ENCODE data around the gene MCM9.

MCM9 gene

GRCh38 chr6:118931436-118931835, 3.5 kb downstream of the MCM9 start:
- Histone ChIP-seq H3K27me3 (ENCODE audit: insufficient read depth, low read length, poor library complexity) (no peaks in the 10 kb centered on the region), H3K79me2 (ENCODE audit: control insufficient read depth, insufficient read depth, low read length) (peaks cover 2% of the 10 kb centered on the region), H2BK15ac (replicated peaks; ENCODE audit: low read depth) (no peak overlapping the region)

GRCh38 chr6:118930680-118931079, 4.3 kb downstream of the MCM9 start:
- Histone ChIP-seq H3K79me1 (ENCODE audit: low read length) (no peaks in the 10 kb centered on the region), H3K36me3 (ENCODE audit: control insufficient read depth, insufficient read depth, low read length) (peaks cover 2% of the 10 kb centered on the region), H3K18ac (ENCODE audit: low read length) (no peak overlapping the region), H4K5ac (ENCODE audit: low read length) (no peak overlapping the region), H3K79me2 (ENCODE audit: control insufficient read depth, insufficient read depth, low read length) (peaks cover 2% of the 10 kb centered on the region), H4K8ac (ENCODE audit: low read depth, low read length) (no peak overlapping the region), H2AK5ac (ENCODE audit: low read length) (no peak overlapping the region), H3K4me2 (ENCODE audit: low read length) (no peak overlapping the region), H2BK120ac (ENCODE audit: low read depth, low read length) (no peak overlapping the region), H2BK15ac (replicated peaks; ENCODE audit: low read depth) (no peak overlapping the region), H3K4ac (ENCODE audit: low read depth, low read length) (no peak overlapping the region), H3K4me1 (ENCODE audit: control insufficient read depth, low read depth, low read length) (no peaks in the 10 kb centered on the region), H3K9ac (ENCODE audit: low read length) (no peak overlapping the region), H3K4me3 (ENCODE audit: low read length) (no peak overlapping the region), H3K27me3 (ENCODE audit: insufficient read depth, low read length, poor library complexity) (no peaks in the 10 kb centered on the region), H3K56ac (ENCODE audit: low read length) (no peak overlapping the region), H3K23ac (ENCODE audit: low read length) (no peak overlapping the region), H2BK5ac (ENCODE audit: low read length) (no peak overlapping the region), H3K27ac (ENCODE audit: low read depth, low read length) (no peak overlapping the region)
- peak; percentile 7 for DNase-seq
- no CpG with 5 or more reads among the region's 3 CpGs for WGBS (ENCODE audit: extremely low coverage, insufficient coverage, low lambda C conversion rate)

More at GRCh38 chr6:118931436-118931835, 3.5 kb downstream of the MCM9 start:
- Histone ChIP-seq H2BK5ac (ENCODE audit: low read length) (no peak overlapping the region), H2AK5ac (ENCODE audit: low read length) (no peak overlapping the region), H3K56ac (ENCODE audit: low read length) (no peak overlapping the region), H3K4me2 (ENCODE audit: low read length) (no peak overlapping the region), H3K36me3 (ENCODE audit: control insufficient read depth, insufficient read depth, low read length) (peaks cover 2% of the 10 kb centered on the region), H3K9ac (ENCODE audit: low read length) (no peak overlapping the region), H3K79me1 (ENCODE audit: low read length) (no peaks in the 10 kb centered on the region), H3K27ac (ENCODE audit: low read depth, low read length) (no peak overlapping the region), H2BK120ac (ENCODE audit: low read depth, low read length) (no peak overlapping the region), H3K4me1 (ENCODE audit: control insufficient read depth, low read depth, low read length) (no peaks in the 10 kb centered on the region), H3K4me3 (ENCODE audit: low read length) (no peak overlapping the region), H4K8ac (ENCODE audit: low read depth, low read length) (no peak overlapping the region), H3K23ac (ENCODE audit: low read length) (no peak overlapping the region), H4K5ac (ENCODE audit: low read length) (no peak overlapping the region), H3K4ac (ENCODE audit: low read depth, low read length) (no peak overlapping the region), H3K18ac (ENCODE audit: low read length) (no peak overlapping the region)
- no CpG with 5 or more reads among the region's 5 CpGs for WGBS (ENCODE audit: extremely low coverage, insufficient coverage, low lambda C conversion rate)
- DNase-seq, result no peak

GRCh38 chr6:118923035-118923434, 11.9 kb downstream of the MCM9 start:
- Histone ChIP-seq H3K4me1 (ENCODE audit: control insufficient read depth, low read depth, low read length) (no peaks in the 10 kb centered on the region), H4K8ac (ENCODE audit: low read depth, low read length) (no peak overlapping the region), H3K4me3 (ENCODE audit: low read length) (no peak overlapping the region), H3K27me3 (ENCODE audit: insufficient read depth, low read length, poor library complexity) (no peaks in the 10 kb centered on the region), H3K27ac (ENCODE audit: low read depth, low read length) (no peak overlapping the region), H4K5ac (ENCODE audit: low read length) (no peak overlapping the region), H2BK5ac (ENCODE audit: low read length) (no peak overlapping the region), H2AK5ac (ENCODE audit: low read length) (no peak overlapping the region), H2BK120ac (ENCODE audit: low read depth, low read length) (no peak overlapping the region), H3K79me1 (ENCODE audit: low read length) (no peaks in the 10 kb centered on the region), H3K9ac (ENCODE audit: low read length) (no peak overlapping the region), H3K4me2 (ENCODE audit: low read length) (no peak overlapping the region), H3K18ac (ENCODE audit: low read length) (no peak overlapping the region), H2BK15ac (replicated peaks; ENCODE audit: low read depth) (no peak overlapping the region), H3K4ac (ENCODE audit: low read depth, low read length) (no peak overlapping the region), H3K56ac (ENCODE audit: low read length) (no peak overlapping the region), H3K36me3 (ENCODE audit: control insufficient read depth, insufficient read depth, low read length) (peaks cover 7% of the 10 kb centered on the region), H3K79me2 (ENCODE audit: control insufficient read depth, insufficient read depth, low read length) (no peaks in the 10 kb centered on the region), H3K23ac (ENCODE audit: low read length) (no peak overlapping the region)
- WGBS (ENCODE audit: extremely low coverage, insufficient coverage, low lambda C conversion rate), result no CpG with 5 or more reads among the region's 3 CpGs
- DNase-seq, result no peak

GRCh38 chr6:118921084-118921483, 13.9 kb downstream of the MCM9 start:
- H3K36me3 ChIP-seq (ENCODE audit: control insufficient read depth, insufficient read depth, low read length), result peaks cover 6% of the 10 kb centered on the region
- no CpG with 5 or more reads among the region's 1 CpG for WGBS (ENCODE audit: extremely low coverage, insufficient coverage, low lambda C conversion rate)

GRCh38 chr6:118918329-118918725, 16.6 kb downstream of the MCM9 start:
- no CpG with 5 or more reads among the region's 2 CpGs for WGBS (ENCODE audit: extremely low coverage, insufficient coverage, low lambda C conversion rate)
- no peak overlapping the region for H3K4me3 ChIP-seq (ENCODE audit: low read length)
- no peaks in the 10 kb centered on the region for H3K27me3 ChIP-seq (ENCODE audit: insufficient read depth, low read length, poor library complexity)
- H2BK120ac ChIP-seq (ENCODE audit: low read depth, low read length), result no peak overlapping the region
- H3K79me2 ChIP-seq (ENCODE audit: control insufficient read depth, insufficient read depth, low read length), result no peaks in the 10 kb centered on the region
- no peak overlapping the region for H3K23ac ChIP-seq (ENCODE audit: low read length)
- H3K27ac ChIP-seq (ENCODE audit: low read depth, low read length), result no peak overlapping the region
- H2AK5ac ChIP-seq (ENCODE audit: low read length), result no peak overlapping the region
- DNase-seq, result no peak
- H2BK5ac ChIP-seq (ENCODE audit: low read length), result no peak overlapping the region
- no peak overlapping the region for H2BK15ac ChIP-seq (replicated peaks; ENCODE audit: low read depth)
- H3K4me2 ChIP-seq (ENCODE audit: low read length), result no peak overlapping the region
- no peak overlapping the region for H4K5ac ChIP-seq (ENCODE audit: low read length)
- no peaks in the 10 kb centered on the region for H3K79me1 ChIP-seq (ENCODE audit: low read length)
- H4K8ac ChIP-seq (ENCODE audit: low read depth, low read length), result no peak overlapping the region
- H3K4ac ChIP-seq (ENCODE audit: low read depth, low read length), result no peak overlapping the region
- H3K9ac ChIP-seq (ENCODE audit: low read length), result no peak overlapping the region
- no peak overlapping the region for H3K56ac ChIP-seq (ENCODE audit: low read length)
- H3K36me3 ChIP-seq (ENCODE audit: control insufficient read depth, insufficient read depth, low read length), result peaks cover 6% of the 10 kb centered on the region
- no peaks in the 10 kb centered on the region for H3K4me1 ChIP-seq (ENCODE audit: control insufficient read depth, low read depth, low read length)
- no peak overlapping the region for H3K18ac ChIP-seq (ENCODE audit: low read length)

More at GRCh38 chr6:118921084-118921483, 13.9 kb downstream of the MCM9 start:
- DNase-seq, result no peak
- Histone ChIP-seq H3K23ac (ENCODE audit: low read length) (no peak overlapping the region), H3K18ac (ENCODE audit: low read length) (no peak overlapping the region), H3K4me2 (ENCODE audit: low read length) (no peak overlapping the region), H4K8ac (ENCODE audit: low read depth, low read length) (no peak overlapping the region), H4K5ac (ENCODE audit: low read length) (no peak overlapping the region), H3K79me1 (ENCODE audit: low read length) (no peaks in the 10 kb centered on the region), H3K4me3 (ENCODE audit: low read length) (no peak overlapping the region), H2AK5ac (ENCODE audit: low read length) (no peak overlapping the region), H3K27ac (ENCODE audit: low read depth, low read length) (no peak overlapping the region), H3K27me3 (ENCODE audit: insufficient read depth, low read length, poor library complexity) (no peaks in the 10 kb centered on the region), H2BK5ac (ENCODE audit: low read length) (no peak overlapping the region), H3K56ac (ENCODE audit: low read length) (no peak overlapping the region), H3K79me2 (ENCODE audit: control insufficient read depth, insufficient read depth, low read length) (no peaks in the 10 kb centered on the region), H3K4ac (ENCODE audit: low read depth, low read length) (no peak overlapping the region), H3K4me1 (ENCODE audit: control insufficient read depth, low read depth, low read length) (no peaks in the 10 kb centered on the region), H3K9ac (ENCODE audit: low read length) (no peak overlapping the region), H2BK120ac (ENCODE audit: low read depth, low read length) (no peak overlapping the region), H2BK15ac (replicated peaks; ENCODE audit: low read depth) (no peak overlapping the region)

GRCh38 chr6:118917546-118918328, 17.2 kb downstream of the MCM9 start:
- no peak overlapping the region for H2BK5ac ChIP-seq (ENCODE audit: low read length)
- no peak overlapping the region for H2AK5ac ChIP-seq (ENCODE audit: low read length)
- H3K4me2 ChIP-seq (ENCODE audit: low read length), result no peak overlapping the region
- peaks cover 6% of the 10 kb centered on the region for H3K36me3 ChIP-seq (ENCODE audit: control insufficient read depth, insufficient read depth, low read length)
- no peaks in the 10 kb centered on the region for H3K27me3 ChIP-seq (ENCODE audit: insufficient read depth, low read length, poor library complexity)
- no peak overlapping the region for H3K4me3 ChIP-seq (ENCODE audit: low read length)
- no peak overlapping the region for H3K9ac ChIP-seq (ENCODE audit: low read length)
- H3K4me1 ChIP-seq (ENCODE audit: control insufficient read depth, low read depth, low read length), result no peaks in the 10 kb centered on the region
- no CpG with 5 or more reads among the region's 5 CpGs for WGBS (ENCODE audit: extremely low coverage, insufficient coverage, low lambda C conversion rate)
- H2BK15ac ChIP-seq (replicated peaks; ENCODE audit: low read depth), result no peak overlapping the region
- H3K56ac ChIP-seq (ENCODE audit: low read length), result no peak overlapping the region
- DNase-seq, result no peak
- H4K8ac ChIP-seq (ENCODE audit: low read depth, low read length), result no peak overlapping the region
- no peak overlapping the region for H3K4ac ChIP-seq (ENCODE audit: low read depth, low read length)
- no peaks in the 10 kb centered on the region for H3K79me2 ChIP-seq (ENCODE audit: control insufficient read depth, insufficient read depth, low read length)
- no peaks in the 10 kb centered on the region for H3K79me1 ChIP-seq (ENCODE audit: low read length)
- no peak overlapping the region for H3K27ac ChIP-seq (ENCODE audit: low read depth, low read length)
- no peak overlapping the region for H4K5ac ChIP-seq (ENCODE audit: low read length)
- no peak overlapping the region for H3K23ac ChIP-seq (ENCODE audit: low read length)
- no peak overlapping the region for H3K18ac ChIP-seq (ENCODE audit: low read length)
- H2BK120ac ChIP-seq (ENCODE audit: low read depth, low read length), result no peak overlapping the region

Data from mesendoderm (in vitro differentiated cells).